Peyer's patch (tissue), 4 donors: ENCODE data around the gene GARS1.

Source experiments
- POLR2A ChIP-seq, 2 donors: fragments of 450-650 bp; IDR thresholded peaks; one replicate each; pipeline ENCODE4 v1.5.1; 2017; ENCODE audit warnings: antibody characterized with exemption in 2 of 2, mild to moderate bottlenecking in 2 of 2, moderate library complexity in 2 of 2
- TF ChIP-seq, protein P1 (sequence below), 6 experiments: fragments of 450-650 bp in 4 of 6; fragments of 200-600 bp in 2 of 6; sonication (generic) in 1 of 6; IDR thresholded peaks; one replicate each; pipeline ENCODE4 v1.5.1; 2017 to 2019; ENCODE audit warnings: antibody characterized with exemption in 6 of 6, mild to moderate bottlenecking in 3 of 6, moderate library complexity in 1 of 6

DNA sequence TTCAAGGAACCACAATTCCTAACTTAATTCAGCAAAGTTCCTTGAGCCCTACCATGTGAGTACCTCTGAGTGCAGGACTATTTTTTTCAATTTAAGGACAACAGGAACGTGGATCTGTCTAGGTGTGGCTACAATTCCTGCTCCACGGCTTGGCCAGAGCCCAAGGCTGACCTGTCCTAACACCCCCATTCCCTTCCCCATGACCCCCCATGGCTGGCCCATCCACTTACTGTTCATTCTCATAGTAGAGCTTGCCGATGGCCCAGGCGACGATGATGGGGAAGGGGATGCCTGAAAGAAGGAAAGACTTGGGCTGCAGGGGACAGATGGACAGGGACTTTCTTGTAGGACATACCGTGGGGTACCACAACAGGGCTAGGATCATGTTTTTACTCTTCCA lies 67.2 kb downstream of the GARS1 start:
- TF ChIP-seq, protein P1, sequence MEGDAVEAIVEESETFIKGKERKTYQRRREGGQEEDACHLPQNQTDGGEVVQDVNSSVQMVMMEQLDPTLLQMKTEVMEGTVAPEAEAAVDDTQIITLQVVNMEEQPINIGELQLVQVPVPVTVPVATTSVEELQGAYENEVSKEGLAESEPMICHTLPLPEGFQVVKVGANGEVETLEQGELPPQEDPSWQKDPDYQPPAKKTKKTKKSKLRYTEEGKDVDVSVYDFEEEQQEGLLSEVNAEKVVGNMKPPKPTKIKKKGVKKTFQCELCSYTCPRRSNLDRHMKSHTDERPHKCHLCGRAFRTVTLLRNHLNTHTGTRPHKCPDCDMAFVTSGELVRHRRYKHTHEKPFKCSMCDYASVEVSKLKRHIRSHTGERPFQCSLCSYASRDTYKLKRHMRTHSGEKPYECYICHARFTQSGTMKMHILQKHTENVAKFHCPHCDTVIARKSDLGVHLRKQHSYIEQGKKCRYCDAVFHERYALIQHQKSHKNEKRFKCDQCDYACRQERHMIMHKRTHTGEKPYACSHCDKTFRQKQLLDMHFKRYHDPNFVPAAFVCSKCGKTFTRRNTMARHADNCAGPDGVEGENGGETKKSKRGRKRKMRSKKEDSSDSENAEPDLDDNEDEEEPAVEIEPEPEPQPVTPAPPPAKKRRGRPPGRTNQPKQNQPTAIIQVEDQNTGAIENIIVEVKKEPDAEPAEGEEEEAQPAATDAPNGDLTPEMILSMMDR (IDR thresholded peaks at IDR 0.05), result no peak
- no peak for TF ChIP-seq POLR2A (IDR thresholded peaks at IDR 0.05)
